GM12891 (cell line): Measurements from ENCODE around the gene TRIM37.

ENCODE experiments used
- DNase-seq: peaks from one replicate; pipeline ENCODE4 v3.0.0; 2011; ENCODE audit warnings: low spot score; ENCODE audit not compliant: insufficient read length
- FAIRE-seq: peaks from 2 replicates; lab custom pipeline; 2011; peaks lifted over from hg19 to GRCh38; lab: Jason Lieb, UNC
- PAX5 ChIP-seq: IDR thresholded peaks from 2 replicates; pipeline ENCODE4 v1.6.1; 2011; ENCODE audit warnings: low read length, moderate library complexity, mild to moderate bottlenecking; ENCODE audit not compliant: insufficient read depth, severe bottlenecking
- POLR2A ChIP-seq: IDR thresholded peaks from 2 replicates; pipeline ENCODE4 v1.6.1; 2011; ENCODE audit warnings: low read depth, low read length, control low read depth
- POLR2AphosphoS5 ChIP-seq: IDR thresholded peaks from 2 replicates; pipeline ENCODE4 v1.6.1; 2011; ENCODE audit warnings: low read depth, low read length, control low read depth
- POU2F2 ChIP-seq: IDR thresholded peaks from 2 replicates; pipeline ENCODE4 v1.6.1; 2011; ENCODE audit warnings: low read depth, mild to moderate bottlenecking, control low read depth, low read length, moderate library complexity
- SPI1 ChIP-seq: IDR thresholded peaks from 2 replicates; pipeline ENCODE4 v1.6.1; 2011; ENCODE audit warnings: low read depth, low read length, control low read depth
- TAF1 ChIP-seq: IDR thresholded peaks from 2 replicates; pipeline ENCODE4 v1.6.1; 2011; ENCODE audit warnings: low read depth, low read length, control low read depth

TRIM37 gene

GRCh38 chr17:58982626-58983025, 124.1 kb downstream of the TRIM37 start:
- TF ChIP-seq POU2F2 (no peak), POLR2A (no peak), PAX5 (no peak), SPI1 (no peak), TAF1 (no peak)
- DNase-seq (no peak), FAIRE-seq (no peak)

- DNase-seq (no peak), FAIRE-seq (peak; percentile 72)
- TF ChIP-seq PAX5 (no peak), POU2F2 (no peak), POLR2A (no peak), POLR2AphosphoS5 (no peak), SPI1 (no peak), TAF1 (no peak)
Observed at GRCh38 chr17:58980706-58981481, 125.8 kb downstream of the TRIM37 start.

- TF ChIP-seq PAX5 = no peak
- TF ChIP-seq POLR2A = no peak
- TF ChIP-seq POU2F2 = no peak
- TF ChIP-seq SPI1 = no peak
- TF ChIP-seq TAF1 = no peak
- no peak for TF ChIP-seq POLR2AphosphoS5
- no peak for DNase-seq
- FAIRE-seq = no peak
Observed at GRCh38 chr17:58976541-58976940, 130.1 kb downstream of the TRIM37 start.

- no peak for DNase-seq
- no peak for FAIRE-seq
Observed at GRCh38 chr17:58974354-58974753, 132.3 kb downstream of the TRIM37 start.

GRCh38 chr17:58970609-58971450, 135.8 kb downstream of the TRIM37 start:
- DNase-seq (no peak), FAIRE-seq (no peak)
- TF ChIP-seq SPI1 = no peak
- no peak for TF ChIP-seq POLR2A
- TF ChIP-seq POLR2AphosphoS5 = no peak
- no peak for TF ChIP-seq TAF1
- no peak for TF ChIP-seq POU2F2
- TF ChIP-seq PAX5 = no peak

More at GRCh38 chr17:58974354-58974753, 132.3 kb downstream of the TRIM37 start:
- TF ChIP-seq TAF1 (no peak), POLR2A (no peak), SPI1 (peak; percentile 85)

- FAIRE-seq = peak; percentile 43
- DNase-seq = no peak
- TF ChIP-seq SPI1 = no peak
- no peak for TF ChIP-seq POLR2A
- no peak for TF ChIP-seq POLR2AphosphoS5
- no peak for TF ChIP-seq TAF1
- TF ChIP-seq PAX5 = no peak
- no peak for TF ChIP-seq POU2F2
Observed at GRCh38 chr17:58969612-58970011, 137.1 kb downstream of the TRIM37 start.

GRCh38 chr17:58969156-58969555, 137.5 kb downstream of the TRIM37 start:
- no peak for TF ChIP-seq PAX5
- TF ChIP-seq POLR2AphosphoS5 = no peak
- DNase-seq = no peak
- FAIRE-seq = peak; percentile 71

- FAIRE-seq = no peak
- DNase-seq = no peak
Observed at GRCh38 chr17:58968426-58969061, 138.1 kb downstream of the TRIM37 start.

GRCh38 chr17:58966208-58966607, 140.5 kb downstream of the TRIM37 start:
- DNase-seq (no peak), FAIRE-seq (no peak)
- no peak for TF ChIP-seq PAX5
- no peak for TF ChIP-seq POLR2A
- TF ChIP-seq SPI1 = no peak
- no peak for TF ChIP-seq POLR2AphosphoS5

More at GRCh38 chr17:58968426-58969061, 138.1 kb downstream of the TRIM37 start:
- TF ChIP-seq POLR2A (no peak), TAF1 (no peak), SPI1 (no peak), PAX5 (no peak)

GRCh38 chr17:58965221-58965620, 141.5 kb downstream of the TRIM37 start:
- no peak for FAIRE-seq
- DNase-seq = no peak
- TF ChIP-seq POLR2A = no peak
- no peak for TF ChIP-seq SPI1
- no peak for TF ChIP-seq PAX5
- TF ChIP-seq POU2F2 = no peak
- no peak for TF ChIP-seq TAF1
